A673 (cell line): ENCODE measurements around the gene SIDT1. TPM values are rescaled to one million over a fixed set of nuclear protein-coding genes. Genes with fewer than 3 reads are reported as not detected.

Source experiments
- BruUV-seq: library from RNA; stranded (reverse); fragments of 400-500 nt; replicated peaks from 2 replicates; lab custom pipeline; 2021; lab: Mats Ljungman, UMichigan
- CTCF ChIA-PET: fragments of 300-600 bp; sonication (Branson Sonifier 250); formaldehyde crosslinking; loops from one replicate; lab custom pipeline; 2022; ENCODE audit warnings: antibody characterized with exemption; lab: Charles Lee
- POLR2A ChIA-PET: fragments of 300-600 bp; sonication (Branson Sonifier 250); formaldehyde crosslinking; loops from one replicate; lab custom pipeline; 2022; ENCODE audit warnings: antibody characterized with exemption; ENCODE audit not compliant: low non-redundant PET; lab: Charles Lee
- DNase-seq: peaks from one replicate; pipeline ENCODE4 v3.0.0-alpha.2; 2015; ENCODE audit warnings: low spot score
- H3K27ac ChIP-seq: fragments of 200-600 bp; sonication (generic); 2 replicates; pipeline ENCODE4 v1.5.1; 2016; ENCODE audit warnings: mixed run types, low read depth, mild to moderate bottlenecking, mixed read lengths, antibody characterized with exemption, low read length; ENCODE audit not compliant: poor library complexity, severe bottlenecking
- H3K27me3 ChIP-seq: fragments of 200-600 bp; sonication (generic); replicated peaks from 2 replicates; pipeline ENCODE4 v1.6.1; 2017; ENCODE audit warnings: mixed run types, low read depth, mild to moderate bottlenecking, mixed read lengths, antibody characterized with exemption, low read length; ENCODE audit not compliant: insufficient read depth, poor library complexity
- H3K36me3 ChIP-seq: fragments of 200-600 bp; sonication (generic); 2 replicates; pipeline ENCODE4 v1.6.1; 2016; ENCODE audit warnings: mixed run types, mild to moderate bottlenecking, mixed read lengths, antibody characterized with exemption, low read length; ENCODE audit not compliant: insufficient read depth, poor library complexity, severe bottlenecking
- H3K4me1 ChIP-seq: fragments of 200-600 bp; sonication (generic); 2 replicates; pipeline ENCODE4 v1.6.1; 2017; ENCODE audit warnings: mixed run types, mild to moderate bottlenecking, mixed read lengths, antibody characterized with exemption, low read length; ENCODE audit not compliant: insufficient read depth, poor library complexity, severe bottlenecking
- H3K4me3 ChIP-seq: fragments of 200-600 bp; sonication (generic); 2 replicates; pipeline ENCODE4 v1.5.1; 2016; ENCODE audit warnings: low read depth, mixed run types, mild to moderate bottlenecking, mixed read lengths, low read length; ENCODE audit not compliant: poor library complexity, severe bottlenecking
- H3K9me3 ChIP-seq: fragments of 200-600 bp; sonication (generic); 2 replicates; pipeline ENCODE4 v1.6.1; 2016; ENCODE audit warnings: mixed run types, low read depth, mild to moderate bottlenecking, mixed read lengths, antibody characterized with exemption, low read length; ENCODE audit not compliant: poor library complexity, severe bottlenecking
- EZH2 ChIP-seq: fragments of 200-600 bp; sonication (generic); IDR thresholded peaks from 2 replicates; pipeline ENCODE4 v1.6.1; 2017; ENCODE audit warnings: borderline replicate concordance, low read depth, mild to moderate bottlenecking, mixed read lengths, antibody characterized with exemption, low read length; ENCODE audit not compliant: poor library complexity, severe bottlenecking
- intact Hi-C: fragments of 100-400 bp; cut with micrococcal nuclease; formaldehyde crosslinking; loops from one replicate; pipeline ENCODE4 v1.10.0; 2022; ENCODE audit not compliant: unreplicated experiment
- total RNA-seq: library from RNA; stranded (reverse); gene quantifications from 2 replicates; pipeline ENCODE4 v1.2.3, GENCODE V29; 2021
- TF ChIP-seq, protein P1 (sequence below): fragments of 300-800, 200-600 bp; sonication (generic); conservative IDR thresholded peaks from 2 replicates; pipeline ENCODE4 v1.5.1; 2017; ENCODE audit warnings: low read depth, mild to moderate bottlenecking, antibody characterized with exemption, low read length, moderate library complexity, mixed read lengths

The SIDT1 gene
- total RNA-seq, 1 experiment from 2014 or later = not detected

DNA sequence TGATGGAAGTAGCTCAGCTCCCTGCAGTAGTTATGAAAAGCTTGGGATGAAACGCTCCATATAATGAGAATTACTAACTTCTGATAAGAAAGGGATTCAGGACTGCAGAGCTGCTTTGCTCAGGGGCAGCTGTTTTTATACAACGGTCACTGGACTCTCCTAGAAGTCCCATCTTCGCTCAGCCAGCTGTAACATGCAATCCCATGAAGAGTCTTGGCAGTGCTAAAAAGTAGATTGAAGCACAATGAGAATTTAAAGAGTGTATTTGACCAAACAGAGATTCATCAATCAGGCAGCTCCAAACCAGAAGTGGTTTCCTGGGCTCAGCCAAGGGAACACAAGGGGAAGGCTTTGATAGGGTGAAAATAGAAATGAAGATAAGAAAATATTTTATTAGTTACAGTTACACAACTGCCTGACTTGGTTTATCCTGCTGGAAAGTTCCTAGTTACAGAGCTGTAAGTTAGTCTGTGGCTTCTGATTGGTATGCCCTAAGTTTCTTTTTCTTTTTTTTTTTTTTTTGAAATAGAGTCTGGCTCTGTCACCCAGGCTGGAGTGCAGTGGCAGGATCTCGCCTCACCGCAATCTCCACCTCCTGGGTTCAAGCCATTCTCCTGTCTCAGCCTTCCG lies 24.1 kb downstream of the SIDT1 start:
- Histone ChIP-seq H3K27ac (no peak overlapping the region), H3K4me3 (no peak overlapping the region), H3K27me3 (no peaks in the 10 kb centered on the region), H3K36me3 (no peaks in the 10 kb centered on the region), H3K9me3 (no peaks in the 10 kb centered on the region), H3K4me1 (peaks cover 16% of the 10 kb centered on the region)
- ChIA-PET POLR2A (no interaction called here), CTCF (no interaction called here)
- intact Hi-C loops = no loop called here
- TF ChIP-seq, protein P1, sequence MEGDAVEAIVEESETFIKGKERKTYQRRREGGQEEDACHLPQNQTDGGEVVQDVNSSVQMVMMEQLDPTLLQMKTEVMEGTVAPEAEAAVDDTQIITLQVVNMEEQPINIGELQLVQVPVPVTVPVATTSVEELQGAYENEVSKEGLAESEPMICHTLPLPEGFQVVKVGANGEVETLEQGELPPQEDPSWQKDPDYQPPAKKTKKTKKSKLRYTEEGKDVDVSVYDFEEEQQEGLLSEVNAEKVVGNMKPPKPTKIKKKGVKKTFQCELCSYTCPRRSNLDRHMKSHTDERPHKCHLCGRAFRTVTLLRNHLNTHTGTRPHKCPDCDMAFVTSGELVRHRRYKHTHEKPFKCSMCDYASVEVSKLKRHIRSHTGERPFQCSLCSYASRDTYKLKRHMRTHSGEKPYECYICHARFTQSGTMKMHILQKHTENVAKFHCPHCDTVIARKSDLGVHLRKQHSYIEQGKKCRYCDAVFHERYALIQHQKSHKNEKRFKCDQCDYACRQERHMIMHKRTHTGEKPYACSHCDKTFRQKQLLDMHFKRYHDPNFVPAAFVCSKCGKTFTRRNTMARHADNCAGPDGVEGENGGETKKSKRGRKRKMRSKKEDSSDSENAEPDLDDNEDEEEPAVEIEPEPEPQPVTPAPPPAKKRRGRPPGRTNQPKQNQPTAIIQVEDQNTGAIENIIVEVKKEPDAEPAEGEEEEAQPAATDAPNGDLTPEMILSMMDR = no peak
- TF ChIP-seq EZH2 = no peak
- no TSS peak for BruUV-seq
- DNase-seq = no peak

DNA sequence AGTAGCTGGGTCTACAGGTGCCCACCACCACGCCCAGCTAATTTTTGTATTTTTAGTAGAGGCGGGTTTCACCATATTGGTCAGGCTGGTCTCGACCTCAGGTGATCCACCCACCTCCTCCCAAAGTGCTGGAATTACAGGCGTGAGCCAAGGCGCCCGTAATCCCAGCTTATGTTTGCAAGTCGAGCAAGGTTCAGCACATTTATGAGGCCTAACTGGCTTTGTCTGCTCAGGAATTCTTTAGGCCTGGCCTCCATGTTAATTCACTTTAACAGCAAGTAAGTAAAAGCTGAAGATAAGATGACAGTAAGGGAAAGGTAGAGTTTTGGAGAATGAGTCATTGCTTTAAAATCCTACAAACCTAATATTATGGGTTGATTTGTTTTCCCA lies 24.6 kb downstream of the SIDT1 start:
- H3K27me3 ChIP-seq = no peaks in the 10 kb centered on the region
- ChIA-PET POLR2A (no interaction called here), CTCF (no interaction called here)
- no peaks in the 10 kb centered on the region for H3K9me3 ChIP-seq
- H3K36me3 ChIP-seq = no peaks in the 10 kb centered on the region
- TF ChIP-seq, protein P1 = no peak
- TF ChIP-seq EZH2 = no peak
- intact Hi-C loops = no loop called here
- BruUV-seq = no TSS peak
- DNase-seq = no peak
- H3K27ac ChIP-seq = no peak overlapping the region
- peaks cover 21% of the 10 kb centered on the region for H3K4me1 ChIP-seq
- H3K4me3 ChIP-seq = no peak overlapping the region

DNA sequence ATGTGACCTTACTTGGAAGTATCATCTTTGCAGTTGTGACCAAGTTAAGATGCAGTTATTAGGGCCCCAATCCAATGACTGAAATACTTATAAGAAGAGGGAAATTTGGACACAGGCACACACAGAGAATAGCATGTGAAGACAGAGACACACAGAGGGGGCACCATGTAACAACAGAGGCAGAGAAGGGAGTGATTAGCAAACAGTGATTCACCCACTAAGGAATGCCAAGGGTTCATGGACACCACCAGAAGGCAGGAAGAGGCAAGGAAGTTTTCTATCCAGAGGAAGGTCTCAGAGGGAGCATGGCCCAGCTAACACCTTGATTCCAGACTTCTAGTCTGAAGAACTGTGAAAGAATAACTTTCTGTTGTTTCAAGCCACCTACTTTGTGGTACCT lies 25.0 kb downstream of the SIDT1 start:
- TF ChIP-seq, protein P1 = 0 out of 2 replicates have a peak, but pooled peaks have one; percentile 23
- TF ChIP-seq EZH2 = no peak
- no peaks in the 10 kb centered on the region for H3K9me3 ChIP-seq
- H3K27me3 ChIP-seq = no peaks in the 10 kb centered on the region
- H3K27ac ChIP-seq = no peak overlapping the region
- ChIA-PET POLR2A (no interaction called here), CTCF (no interaction called here)
- intact Hi-C loops = no loop called here
- H3K36me3 ChIP-seq = no peaks in the 10 kb centered on the region
- peak; percentile 37 for DNase-seq
- no TSS peak for BruUV-seq
- no peak overlapping the region for H3K4me3 ChIP-seq
- peaks cover 24% of the 10 kb centered on the region for H3K4me1 ChIP-seq
